Ammon's horn (tissue), 1 donor: ENCODE data around the gene CCDC183.
"Not testable (repeated sequence)": the region's sequence is repeated elsewhere in the genome, so short reads cannot be mapped to it uniquely, and the experiment has no call there.

ENCODE experiments used
- DNase-seq: peaks from one replicate; pipeline ENCODE4 v3.0.0-alpha.2; 2016; ENCODE audit warnings: low spot score

Gene CCDC183

DNA sequence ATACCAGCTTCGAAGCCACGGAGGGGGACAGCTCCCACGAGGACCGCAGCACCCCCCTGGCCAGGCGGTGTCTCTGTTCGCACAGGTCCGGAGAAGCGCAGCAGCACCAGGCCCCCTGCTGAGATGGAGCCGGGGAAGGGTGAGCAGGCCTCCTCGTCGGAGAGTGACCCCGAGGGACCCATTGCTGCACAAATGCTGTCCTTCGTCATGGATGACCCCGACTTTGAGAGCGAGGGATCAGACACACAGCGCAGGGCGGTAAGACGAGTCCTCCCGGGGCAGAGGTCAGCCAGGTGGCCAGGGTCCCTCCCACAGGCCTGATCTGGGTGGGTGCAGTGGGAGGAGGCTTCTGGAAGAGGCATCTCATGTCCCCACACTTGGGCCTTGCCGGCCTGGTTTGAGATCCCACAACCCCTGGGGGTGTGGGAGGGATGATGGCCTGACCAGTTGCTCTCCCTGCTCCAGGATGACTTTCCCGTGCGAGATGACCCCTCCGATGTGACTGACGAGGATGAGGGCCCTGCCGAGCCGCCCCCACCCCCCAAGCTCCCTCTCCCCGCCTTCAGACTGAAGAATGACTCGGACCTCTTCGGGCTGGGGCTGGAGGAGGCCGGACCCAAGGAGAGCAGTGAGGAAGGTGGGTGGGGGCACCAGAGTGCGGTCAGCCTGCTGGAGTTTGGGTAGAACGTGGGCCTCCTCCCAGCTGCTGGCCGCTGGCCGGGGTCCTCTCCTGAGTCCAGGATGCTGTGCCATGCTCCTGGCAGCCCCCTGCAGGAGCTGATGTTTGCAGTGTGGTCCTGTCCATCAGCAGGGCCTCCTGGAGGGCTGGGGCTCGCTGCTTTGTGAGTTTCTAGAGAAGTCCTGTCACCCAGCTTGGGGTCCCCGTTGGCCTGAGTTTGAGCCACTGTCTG, 43.3 kb downstream of the CCDC183 start:
- no peak for DNase-seq

DNA sequence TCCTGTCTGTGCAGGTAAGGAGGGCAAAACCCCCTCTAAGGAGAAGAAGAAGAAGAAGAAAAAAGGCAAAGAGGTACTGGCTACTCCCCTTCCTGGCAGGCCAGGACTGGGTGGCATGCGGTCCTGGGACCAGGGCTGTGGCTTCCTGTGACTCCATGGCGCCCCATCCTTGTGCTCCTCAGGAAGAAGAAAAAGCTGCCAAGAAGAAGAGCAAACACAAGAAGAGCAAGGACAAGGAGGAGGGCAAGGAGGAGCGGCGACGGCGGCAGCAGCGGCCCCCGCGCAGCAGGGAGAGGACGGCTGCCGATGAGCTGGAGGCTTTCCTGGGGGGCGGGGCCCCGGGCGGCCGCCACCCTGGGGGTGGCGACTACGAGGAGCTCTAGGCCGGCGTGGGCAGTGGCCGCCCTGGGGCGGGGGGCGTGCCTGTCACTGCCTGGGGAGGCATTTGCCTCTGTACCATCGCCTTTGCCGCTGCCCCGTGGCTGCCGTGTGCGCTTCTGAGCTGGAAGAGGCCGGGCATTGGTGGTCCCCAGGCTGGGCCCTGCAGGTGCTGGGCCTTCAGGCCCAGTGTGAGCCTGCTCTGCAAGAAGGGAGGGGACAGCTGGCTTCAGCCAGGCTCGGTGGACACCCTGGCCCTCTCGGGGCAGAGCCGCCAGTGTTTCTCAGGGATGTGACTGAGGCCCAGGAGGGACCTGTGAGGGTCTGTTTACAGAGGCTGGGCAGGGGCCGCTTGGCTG, 44.2 kb downstream of the CCDC183 start:
- no peak for DNase-seq

DNA sequence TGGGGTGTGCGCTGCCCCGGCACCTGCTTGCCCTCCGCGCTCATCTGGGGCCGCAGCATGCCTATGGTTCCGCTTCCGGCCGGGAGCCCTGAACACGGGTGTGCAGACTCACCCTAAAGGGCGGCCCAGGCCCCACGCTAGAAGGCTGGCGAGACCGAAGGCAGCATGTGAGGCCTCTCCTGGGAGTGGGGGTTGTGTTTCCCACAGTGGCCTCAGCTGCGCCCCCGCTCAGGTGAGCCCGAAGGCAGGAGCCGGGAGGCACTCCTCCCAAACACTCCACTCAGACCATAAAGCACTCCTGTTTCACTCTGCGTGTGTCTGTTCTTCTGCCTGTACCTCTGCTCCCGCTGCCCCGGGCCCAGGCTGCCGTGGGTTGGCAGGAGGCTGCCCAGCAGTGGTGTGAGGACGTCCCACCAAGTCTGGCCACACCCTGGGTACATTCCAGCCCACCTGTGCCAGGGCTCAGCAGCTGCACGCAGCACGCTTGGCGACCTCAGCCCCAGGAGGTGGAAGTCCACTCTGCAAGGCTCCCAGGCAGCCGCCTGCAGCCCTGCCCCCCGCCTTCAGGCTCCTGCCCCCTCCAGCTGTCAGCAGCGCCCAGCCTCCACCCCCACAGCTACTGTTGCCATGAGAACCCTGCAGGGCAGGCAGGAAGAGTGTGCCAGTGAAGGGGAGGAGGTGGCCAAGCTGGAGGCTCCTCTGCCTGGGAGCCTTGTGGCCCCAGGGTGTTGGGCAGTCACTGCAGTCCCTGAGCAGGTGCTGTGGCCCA, 44.9 kb downstream of the CCDC183 start:
- DNase-seq = peak; percentile 91

DNA sequence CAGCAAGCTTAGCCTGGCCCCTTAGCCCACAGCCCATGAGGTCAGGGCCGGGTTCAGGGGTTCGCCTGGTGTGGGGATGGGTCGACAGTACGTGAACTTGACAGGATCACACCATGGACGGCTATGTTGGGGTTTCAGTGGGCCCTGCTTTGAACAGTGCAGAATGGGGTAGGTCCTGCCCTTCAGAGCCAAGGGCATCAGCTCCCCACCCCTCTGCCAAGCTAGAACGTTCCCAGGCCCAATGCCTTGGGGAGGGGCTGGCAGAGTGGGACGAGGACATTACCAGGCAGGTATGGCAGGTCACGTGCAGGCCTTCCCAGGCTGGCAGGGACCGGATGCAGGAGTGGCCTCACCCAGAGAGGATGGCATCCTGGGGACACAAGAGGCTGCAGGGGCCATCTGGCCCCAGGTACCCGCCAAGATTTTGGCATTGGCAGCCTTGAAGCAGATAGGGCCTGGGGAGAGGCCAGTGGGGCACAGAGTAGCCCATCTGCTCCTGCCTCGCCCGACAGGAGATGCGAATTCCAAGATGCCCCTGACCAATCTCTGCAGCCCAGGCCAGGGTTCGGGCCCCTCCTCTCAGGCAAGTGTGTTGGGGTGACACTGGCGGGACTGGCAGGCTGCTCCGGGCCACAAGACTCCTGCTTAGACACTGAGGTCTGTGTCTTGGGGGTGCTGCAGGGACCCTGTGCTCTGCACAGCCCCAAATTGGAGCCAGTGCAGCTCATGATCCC, 45.7 kb downstream of the CCDC183 start:
- not testable (repeated sequence) for DNase-seq

DNA sequence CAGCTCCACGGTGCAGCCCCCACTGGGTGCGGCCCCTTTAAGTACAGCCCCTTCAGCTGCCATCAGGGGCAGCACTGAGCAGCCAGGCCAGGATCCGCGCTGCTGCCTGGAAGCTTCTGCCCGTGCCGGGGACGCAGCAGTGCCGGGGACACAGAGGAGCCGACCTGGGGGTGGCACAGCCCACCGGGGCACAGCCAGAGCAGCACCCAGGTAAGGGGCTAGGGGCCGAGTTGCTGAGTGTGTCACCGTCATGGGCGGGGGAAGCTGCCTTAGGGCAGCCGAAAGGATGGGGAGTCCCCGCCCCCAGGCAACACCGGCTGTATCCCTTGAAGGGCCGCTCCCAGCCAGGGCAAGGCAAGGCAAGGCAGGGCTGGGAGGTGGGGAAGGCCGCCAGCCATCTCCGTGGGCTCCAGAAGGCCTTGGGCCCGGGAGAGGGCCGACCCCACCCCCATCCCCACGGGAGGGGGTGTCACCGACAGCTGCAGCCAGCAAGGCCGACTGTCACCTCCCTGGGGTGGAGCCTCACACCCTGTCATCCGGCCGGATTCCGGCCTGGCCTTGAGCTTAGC, 46.3 kb downstream of the CCDC183 start, which contains the start of gene AJM1:
AJM1 (plus strand) TSS at position 99 of the 569 bp plus-strand sequence. CDS start 1,937 bp downstream, outside the sequence.
- peak; percentile 90 for DNase-seq

DNA sequence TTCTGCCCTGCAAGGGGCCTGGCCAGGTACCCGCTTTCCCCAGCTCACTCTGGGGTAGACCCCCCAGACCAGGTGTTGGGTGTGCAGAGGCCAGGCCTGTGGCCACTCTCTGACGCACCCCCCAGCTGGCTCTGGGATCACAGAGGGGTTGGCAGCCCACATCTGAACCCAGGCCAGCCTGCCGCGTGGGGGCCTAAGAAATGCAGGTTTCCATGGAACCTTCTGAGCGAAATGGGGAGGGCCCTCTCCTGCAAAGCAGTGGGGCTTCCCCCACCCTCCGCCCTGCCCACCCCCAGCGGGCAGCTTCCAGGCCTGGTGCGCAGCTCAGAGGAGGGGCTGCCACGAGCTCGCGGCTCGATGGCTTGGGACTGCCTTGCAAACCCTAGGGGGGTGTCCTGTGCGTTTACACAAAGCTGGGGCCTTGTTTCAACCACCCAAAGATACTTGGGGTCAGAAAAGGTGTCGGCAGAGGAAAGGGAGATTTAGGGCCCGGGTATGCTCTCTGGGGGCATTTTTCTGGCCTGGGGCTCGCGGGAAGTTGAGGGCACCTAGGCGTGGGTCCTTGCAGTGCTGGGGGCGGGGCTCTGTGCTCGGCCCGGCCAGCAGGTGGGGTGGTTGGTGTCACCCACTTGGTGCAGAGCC, 47.1 kb downstream of the CCDC183 start:
- DNase-seq = not testable (repeated sequence)

DNA sequence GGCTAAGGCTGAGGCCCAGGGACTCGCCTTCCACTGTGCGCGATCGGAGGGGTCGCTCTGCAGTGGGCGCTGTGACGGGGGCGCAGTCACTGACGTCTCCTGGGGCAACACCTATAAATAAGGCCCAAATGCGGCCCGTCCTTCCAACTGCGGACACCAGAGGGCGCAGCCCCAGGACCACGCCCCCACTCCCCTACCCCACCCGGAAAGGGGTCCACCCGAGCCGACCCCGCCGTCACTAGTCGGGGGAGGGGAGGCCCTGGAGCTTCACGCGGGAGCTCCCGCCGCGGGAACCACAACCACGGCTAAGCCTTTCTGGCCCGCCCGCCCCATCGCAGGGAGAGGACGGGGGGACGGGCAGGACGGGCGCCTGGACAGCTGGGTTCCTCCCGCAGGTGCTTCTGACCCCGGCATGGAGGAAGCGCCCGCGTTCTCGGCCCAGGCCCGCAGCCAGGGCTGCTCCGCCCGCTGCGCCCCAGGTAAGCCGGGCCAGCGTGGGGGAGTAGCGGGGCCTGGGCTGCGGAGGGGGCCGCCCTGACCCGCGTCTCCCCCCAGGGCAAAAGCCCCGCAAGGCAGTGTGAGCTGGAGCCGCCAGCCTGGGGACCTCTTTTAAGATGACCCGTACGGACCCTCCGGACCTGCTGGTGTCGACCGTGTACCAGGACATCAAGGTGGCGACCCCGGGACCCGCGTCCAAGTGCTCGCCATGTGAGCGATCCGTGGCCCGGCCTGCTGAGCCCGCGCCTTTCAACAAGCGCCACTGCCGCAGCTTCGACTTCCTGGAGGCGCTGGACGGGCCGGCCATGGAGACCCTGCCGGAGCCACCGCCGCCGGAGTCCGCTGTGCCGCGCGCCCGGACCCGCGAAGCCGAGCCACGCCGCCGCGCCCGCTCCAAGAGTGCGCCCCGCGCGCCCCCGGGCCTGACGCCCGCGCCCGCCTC, 47.9 kb downstream of the CCDC183 start:
- DNase-seq = not testable (repeated sequence)

DNA sequence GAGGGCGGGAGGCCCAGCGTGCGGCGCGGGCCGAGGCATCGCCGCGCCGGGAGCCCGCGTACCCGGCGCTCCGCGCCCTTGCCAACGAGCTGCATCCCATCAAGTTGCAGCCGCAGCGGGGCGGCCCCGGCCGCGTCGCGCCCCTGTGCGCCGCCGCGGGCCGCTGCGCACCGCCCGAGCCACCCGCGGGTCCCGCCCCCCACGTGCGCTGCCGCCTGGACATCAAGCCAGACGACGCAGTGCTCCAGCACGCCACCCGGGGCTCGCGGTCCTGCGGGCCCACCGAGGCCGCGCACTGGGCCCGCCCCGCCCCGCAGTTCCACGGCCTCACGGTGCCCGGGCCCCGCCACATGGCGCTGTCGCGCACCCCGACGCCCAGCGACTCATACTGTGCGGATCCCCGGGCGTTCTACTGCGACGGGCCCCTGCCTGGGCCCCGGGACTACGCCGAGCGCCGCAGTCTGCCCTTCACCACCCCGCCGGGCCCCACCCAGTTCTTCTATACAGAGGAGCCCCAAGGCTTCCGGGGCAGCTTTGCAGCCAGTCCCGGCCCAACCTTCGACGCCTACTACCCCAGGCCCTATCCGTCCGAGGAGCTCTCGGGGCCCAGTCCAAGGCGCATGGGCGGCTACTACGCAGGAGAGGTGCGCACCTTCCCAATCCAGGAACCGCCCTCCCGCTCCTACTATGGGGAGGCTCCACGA, 48.8 kb downstream of the CCDC183 start:
- no peak for DNase-seq

DNA sequence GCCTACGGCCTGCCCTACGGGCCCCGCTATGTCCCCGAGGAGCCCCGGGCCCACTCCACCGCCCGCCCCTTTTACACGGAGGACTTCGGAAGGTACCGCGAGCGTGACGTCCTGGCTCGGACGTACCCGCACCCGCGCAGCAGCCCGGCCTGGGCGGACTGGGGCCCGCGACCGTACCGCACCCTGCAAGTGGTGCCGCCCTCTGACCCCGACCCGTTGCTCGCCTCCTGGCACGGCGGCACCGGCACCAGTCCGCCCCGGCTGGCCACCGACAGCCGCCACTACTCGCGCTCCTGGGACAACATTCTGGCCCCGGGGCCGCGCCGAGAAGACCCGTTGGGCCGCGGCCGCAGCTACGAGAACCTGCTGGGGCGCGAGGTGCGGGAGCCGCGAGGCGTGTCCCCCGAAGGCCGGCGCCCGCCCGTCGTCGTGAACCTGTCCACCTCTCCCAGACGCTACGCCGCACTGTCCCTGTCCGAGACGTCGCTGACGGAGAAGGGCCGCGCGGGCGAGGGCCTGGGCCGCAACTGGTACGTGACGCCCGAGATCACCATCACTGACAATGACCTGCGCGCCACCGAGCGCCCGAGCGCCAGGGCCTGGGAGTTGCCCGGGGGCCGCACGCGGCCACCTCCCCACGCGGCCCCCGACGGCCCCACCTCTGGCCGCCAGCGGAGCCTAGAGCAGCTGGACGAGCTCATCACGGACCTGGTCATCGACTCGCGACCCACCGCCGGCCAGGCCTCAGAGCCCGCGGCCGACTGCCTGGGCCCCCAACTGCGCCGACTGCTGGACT, 49.5 kb downstream of the CCDC183 start:
- DNase-seq = no peak

DNA sequence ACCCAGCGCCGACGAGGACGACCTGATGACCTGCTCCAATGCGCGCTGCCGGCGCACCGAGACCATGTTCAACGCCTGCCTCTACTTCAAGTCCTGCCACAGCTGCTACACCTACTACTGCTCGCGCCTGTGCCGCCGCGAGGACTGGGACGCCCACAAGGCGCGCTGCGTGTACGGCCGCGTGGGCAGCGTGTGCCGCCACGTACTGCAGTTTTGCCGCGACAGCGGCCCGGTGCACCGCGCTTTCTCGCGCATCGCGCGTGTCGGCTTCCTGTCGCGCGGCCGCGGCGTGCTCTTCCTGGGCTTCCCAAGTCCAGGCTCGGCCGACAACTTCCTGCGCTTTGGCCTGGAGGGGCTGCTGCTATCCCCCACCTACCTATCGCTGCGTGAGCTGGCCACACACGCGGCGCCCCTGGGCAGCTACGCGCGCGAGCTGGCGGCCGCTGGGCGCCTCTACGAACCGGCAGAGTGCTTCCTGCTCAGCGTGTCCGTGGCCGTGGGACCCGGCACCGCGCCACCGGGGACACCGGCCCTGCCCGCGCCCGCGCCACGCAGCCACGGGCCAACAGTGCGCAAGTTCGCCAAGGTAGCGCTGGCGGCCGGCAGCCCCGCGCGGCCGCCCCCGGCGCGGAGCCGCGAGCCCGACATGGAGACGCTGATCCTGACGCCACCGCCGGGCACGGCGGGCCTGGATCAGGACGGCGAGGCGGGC, 50.4 kb downstream of the CCDC183 start:
- DNase-seq = no peak

DNA sequence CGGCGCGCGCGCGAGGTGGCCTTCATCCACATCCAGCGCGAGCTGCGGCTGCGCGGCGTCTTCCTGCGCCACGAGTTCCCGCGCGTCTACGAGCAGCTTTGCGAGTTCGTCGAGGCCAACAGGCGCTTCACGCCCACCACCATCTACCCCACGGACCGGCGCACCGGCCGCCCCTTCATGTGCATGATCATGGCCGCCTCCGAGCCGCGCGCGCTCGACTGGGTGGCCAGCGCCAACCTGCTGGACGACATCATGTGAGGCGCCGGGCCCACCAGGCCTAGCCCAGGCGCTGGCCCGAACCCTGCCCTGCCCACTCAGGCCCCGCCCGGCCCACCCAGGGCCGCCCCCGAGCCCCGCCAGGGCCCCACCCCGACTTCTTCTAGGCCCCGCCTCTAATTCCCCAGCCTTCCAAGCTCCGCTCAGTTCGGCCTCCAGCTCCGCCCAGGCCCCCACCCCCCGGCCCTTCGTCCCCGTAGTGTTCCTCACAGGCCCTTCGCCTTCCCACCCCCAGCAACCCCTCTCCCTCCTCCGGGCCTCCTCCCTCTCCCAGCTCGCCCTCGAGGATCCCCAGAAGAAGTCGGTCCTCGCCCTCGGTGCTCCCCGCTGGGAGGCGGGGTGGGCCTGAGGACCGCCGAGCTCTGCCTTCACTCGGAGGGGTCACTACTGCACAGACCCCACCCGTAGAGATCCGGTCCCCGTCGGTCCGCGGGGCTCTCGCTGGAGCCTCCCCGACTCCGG, 51.1 kb downstream of the CCDC183 start:
- DNase-seq = no peak

DNA sequence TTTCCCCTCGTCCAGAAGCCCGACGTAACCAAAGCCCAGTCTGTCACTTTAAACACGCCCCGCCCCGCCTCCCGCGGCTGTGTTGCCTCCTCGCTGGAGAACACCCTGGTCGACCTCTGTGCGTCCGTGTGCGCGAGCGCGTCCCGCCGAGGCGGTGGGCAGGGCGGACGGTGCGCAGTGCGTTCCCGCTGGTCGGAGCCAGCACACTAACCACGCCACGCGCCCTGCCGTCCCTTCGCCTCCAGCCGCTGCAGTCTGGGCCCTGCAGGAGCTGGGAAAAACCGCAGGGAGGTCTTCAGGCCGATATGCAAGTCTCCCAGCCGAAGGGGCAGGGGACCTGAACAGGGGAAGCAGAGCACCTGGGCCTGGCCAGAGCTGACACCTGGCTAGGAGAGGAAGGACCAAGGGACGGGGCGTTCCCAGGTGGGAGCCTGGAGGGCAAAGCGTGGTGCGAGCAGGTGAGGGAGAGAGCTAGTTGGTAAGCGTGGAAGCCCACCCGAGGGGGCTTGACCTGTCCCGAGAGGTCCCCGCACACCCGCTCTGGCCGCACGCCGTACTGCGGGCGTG, 51.8 kb downstream of the CCDC183 start:
- no peak for DNase-seq

DNA sequence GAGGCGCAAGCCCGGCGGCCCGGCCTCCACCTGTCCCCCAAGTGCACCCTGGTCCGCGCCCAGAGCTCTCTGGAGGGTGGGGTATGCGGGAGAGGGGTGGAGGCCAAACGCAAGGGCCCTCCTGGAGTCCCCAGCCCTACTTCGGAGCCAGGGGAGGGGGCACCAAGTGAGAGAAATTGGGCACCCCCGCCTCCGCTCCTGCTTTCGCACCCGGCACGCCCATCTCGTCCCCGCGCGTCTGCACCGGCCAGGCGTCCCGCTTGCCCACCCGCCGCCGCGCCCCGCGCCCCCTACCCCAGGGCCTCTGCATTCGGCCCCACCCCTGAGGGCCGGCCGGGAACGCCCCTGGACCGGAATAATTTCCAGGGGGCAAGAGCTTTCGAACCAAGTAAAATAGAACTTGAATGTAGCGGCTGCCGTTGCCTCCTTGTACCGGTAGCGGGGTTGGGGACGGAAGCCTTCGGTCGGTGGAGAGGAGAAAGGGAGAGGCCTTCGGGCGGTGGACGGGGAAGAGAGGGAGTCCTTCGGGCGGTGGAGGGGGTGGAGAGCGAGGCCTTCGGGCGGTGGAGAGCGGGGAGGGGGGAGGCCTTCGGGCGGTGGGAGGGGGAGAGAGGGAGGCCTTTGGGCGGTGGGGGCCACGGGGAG, 52.4 kb downstream of the CCDC183 start:
- no peak for DNase-seq

DNA sequence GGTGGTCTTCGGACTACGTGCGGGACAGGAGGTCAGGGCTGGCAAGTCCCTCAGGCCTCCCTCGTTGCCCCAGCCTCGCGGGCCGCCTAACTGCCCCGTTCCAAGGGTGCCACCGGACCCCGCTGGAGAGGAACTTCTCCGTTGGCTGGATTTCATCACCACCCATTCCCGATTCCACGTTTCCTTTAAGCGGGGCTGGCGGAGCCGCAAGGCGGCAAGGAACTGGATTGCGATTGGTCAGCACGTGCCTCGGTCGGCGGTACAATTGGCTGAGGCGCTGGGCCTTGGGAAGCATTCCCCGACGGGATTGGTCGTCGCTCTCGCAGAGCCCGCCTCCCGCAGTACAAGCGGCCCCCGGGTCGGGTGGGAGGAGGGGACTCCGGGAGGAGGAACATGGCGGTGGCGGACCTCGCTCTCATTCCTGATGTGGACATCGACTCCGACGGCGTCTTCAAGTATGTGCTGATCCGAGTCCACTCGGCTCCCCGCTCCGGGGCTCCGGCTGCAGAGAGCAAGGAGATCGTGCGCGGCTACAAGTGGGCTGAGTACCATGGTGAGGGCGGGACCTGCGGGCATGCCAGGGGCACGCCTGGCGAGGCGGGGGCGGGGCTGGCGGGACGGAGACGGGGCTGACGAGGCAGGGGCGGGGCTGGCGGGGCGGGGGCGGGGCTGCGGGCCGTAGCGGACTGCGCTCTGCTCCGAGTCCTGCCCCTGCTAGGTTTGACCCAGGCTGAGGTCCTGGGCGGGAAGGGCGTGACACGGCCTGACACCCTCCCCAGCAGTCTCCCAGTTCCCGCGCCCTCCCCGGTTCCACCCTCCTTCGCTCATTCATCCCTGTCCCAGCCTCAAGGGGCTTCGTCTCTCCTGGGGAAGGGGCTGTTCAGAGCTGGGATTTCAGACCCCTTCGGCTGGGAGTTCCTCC, 53.2 kb downstream of the CCDC183 start, which contains the start of gene PHPT1:
PHPT1 (plus strand) TSS at position 372 of the 922 bp plus-strand sequence; CDS start at position 394, 22 bp downstream.
- DNase-seq = peak; percentile 99
